ENCODE results near the gene RNU5D-1.

Gene RNU5D-1

GRCh38 chr1:44723496-44724295 lies 7.3 kb downstream of the RNU5D-1 start:
- no peak for TF ChIP-seq CTCF (IDR thresholded peaks at IDR 0.05; ENCODE audit: insufficient read depth, low read length, missing control alignments)
- ChIA-PET POLR2A (no interaction called here), CTCF (interaction anchor here (10.7 kb wide), 1 partner anchor 9 kb away, joined by 217 read pairs; no protein-coding TSS in a partner anchor)
- no peak for DNase-seq (ENCODE audit: low read depth, low spot score)
- H3K4me3 ChIP-seq (ENCODE audit: low read depth, low read length) = no peak overlapping the region

GRCh38 chr1:44723064-44723463 lies 7.9 kb downstream of the RNU5D-1 start:
- CTCF ChIA-PET = interaction anchor here (1.9 to 2.2 kb wide), 2 partner anchors 8 to 16 kb away, joined by 5 to 21 read pairs; partner anchors contain the start of gene RNU5D-1
- TF ChIP-seq CTCF (IDR thresholded peaks at IDR 0.05; ENCODE audit: insufficient read depth, low read length, missing control alignments) = no peak
- POLR2A ChIA-PET = no interaction called here
- no peak overlapping the region for H3K4me3 ChIP-seq (ENCODE audit: low read depth, low read length)
- no peak for DNase-seq (ENCODE audit: low read depth, low spot score)

- no peak for TF ChIP-seq CTCF (IDR thresholded peaks at IDR 0.05; ENCODE audit: insufficient read depth, low read length, missing control alignments)
Measured at GRCh38 chr1:44721485-44722361, 9.2 kb downstream of the RNU5D-1 start.

GRCh38 chr1:44720281-44720680 lies 10.7 kb downstream of the RNU5D-1 start:
- no peak for TF ChIP-seq CTCF (IDR thresholded peaks at IDR 0.05; ENCODE audit: insufficient read depth, low read length, missing control alignments)
- no peak for DNase-seq (ENCODE audit: low read depth, low spot score)
- H3K4me3 ChIP-seq (ENCODE audit: low read depth, low read length) = no peak overlapping the region
- CTCF ChIA-PET = interaction anchor here (0.7 to 12.6 kb wide), 4 partner anchors 8 to 85 kb away, joined by 3 to 217 read pairs (median 24); partner anchors contain the start of gene RNU5D-1
- POLR2A ChIA-PET = no interaction called here

More at GRCh38 chr1:44721485-44722361, 9.2 kb downstream of the RNU5D-1 start:
- CTCF ChIA-PET = interaction anchor here (0.6 to 2.4 kb wide), 5 partner anchors 9 to 56 kb away, joined by 3 to 21 read pairs (median 5); partner anchors contain the start of gene RNU5D-1
- peak; percentile 51 for DNase-seq (ENCODE audit: low read depth, low spot score)
- POLR2A ChIA-PET = interaction anchor here (0.5 to 1.6 kb wide), 9 partner anchors 8 to 1347 kb away, joined by 3 to 19 read pairs (median 4); partner anchors contain the start of genes BTBD19, PLK3, RNU5D-1 and RPS8
- H3K4me3 ChIP-seq (ENCODE audit: low read depth, low read length) = no peak overlapping the region

- no peak for TF ChIP-seq CTCF (IDR thresholded peaks at IDR 0.05; ENCODE audit: insufficient read depth, low read length, missing control alignments)
- no peak overlapping the region for H3K4me3 ChIP-seq (ENCODE audit: low read depth, low read length)
- ChIA-PET CTCF (interaction anchor here (0.8 to 12.6 kb wide), 3 partner anchors 9 to 13 kb away, joined by 5 to 217 read pairs (median 37); partner anchors contain the start of gene RNU5D-1), POLR2A (no interaction called here)
- DNase-seq (ENCODE audit: low read depth, low spot score) = no peak
Measured at GRCh38 chr1:44719318-44719717, 11.7 kb downstream of the RNU5D-1 start.

Measured in AG04449 (cell line).